Measurements from ENCODE around the gene MON2. TPM values are rescaled to one million over a fixed set of nuclear protein-coding genes. Genes with fewer than 3 reads are reported as not detected.

The MON2 gene, protein sequence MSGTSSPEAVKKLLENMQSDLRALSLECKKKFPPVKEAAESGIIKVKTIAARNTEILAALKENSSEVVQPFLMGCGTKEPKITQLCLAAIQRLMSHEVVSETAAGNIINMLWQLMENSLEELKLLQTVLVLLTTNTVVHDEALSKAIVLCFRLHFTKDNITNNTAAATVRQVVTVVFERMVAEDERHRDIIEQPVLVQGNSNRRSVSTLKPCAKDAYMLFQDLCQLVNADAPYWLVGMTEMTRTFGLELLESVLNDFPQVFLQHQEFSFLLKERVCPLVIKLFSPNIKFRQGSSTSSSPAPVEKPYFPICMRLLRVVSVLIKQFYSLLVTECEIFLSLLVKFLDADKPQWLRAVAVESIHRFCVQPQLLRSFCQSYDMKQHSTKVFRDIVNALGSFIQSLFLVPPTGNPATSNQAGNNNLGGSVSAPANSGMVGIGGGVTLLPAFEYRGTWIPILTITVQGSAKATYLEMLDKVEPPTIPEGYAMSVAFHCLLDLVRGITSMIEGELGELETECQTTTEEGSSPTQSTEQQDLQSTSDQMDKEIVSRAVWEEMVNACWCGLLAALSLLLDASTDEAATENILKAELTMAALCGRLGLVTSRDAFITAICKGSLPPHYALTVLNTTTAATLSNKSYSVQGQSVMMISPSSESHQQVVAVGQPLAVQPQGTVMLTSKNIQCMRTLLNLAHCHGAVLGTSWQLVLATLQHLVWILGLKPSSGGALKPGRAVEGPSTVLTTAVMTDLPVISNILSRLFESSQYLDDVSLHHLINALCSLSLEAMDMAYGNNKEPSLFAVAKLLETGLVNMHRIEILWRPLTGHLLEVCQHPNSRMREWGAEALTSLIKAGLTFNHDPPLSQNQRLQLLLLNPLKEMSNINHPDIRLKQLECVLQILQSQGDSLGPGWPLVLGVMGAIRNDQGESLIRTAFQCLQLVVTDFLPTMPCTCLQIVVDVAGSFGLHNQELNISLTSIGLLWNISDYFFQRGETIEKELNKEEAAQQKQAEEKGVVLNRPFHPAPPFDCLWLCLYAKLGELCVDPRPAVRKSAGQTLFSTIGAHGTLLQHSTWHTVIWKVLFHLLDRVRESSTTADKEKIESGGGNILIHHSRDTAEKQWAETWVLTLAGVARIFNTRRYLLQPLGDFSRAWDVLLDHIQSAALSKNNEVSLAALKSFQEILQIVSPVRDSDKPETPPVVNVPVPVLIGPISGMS (N-terminal part only)
- 63.6 and 85.2 TPM in 2 replicates for total RNA-seq

DNA sequence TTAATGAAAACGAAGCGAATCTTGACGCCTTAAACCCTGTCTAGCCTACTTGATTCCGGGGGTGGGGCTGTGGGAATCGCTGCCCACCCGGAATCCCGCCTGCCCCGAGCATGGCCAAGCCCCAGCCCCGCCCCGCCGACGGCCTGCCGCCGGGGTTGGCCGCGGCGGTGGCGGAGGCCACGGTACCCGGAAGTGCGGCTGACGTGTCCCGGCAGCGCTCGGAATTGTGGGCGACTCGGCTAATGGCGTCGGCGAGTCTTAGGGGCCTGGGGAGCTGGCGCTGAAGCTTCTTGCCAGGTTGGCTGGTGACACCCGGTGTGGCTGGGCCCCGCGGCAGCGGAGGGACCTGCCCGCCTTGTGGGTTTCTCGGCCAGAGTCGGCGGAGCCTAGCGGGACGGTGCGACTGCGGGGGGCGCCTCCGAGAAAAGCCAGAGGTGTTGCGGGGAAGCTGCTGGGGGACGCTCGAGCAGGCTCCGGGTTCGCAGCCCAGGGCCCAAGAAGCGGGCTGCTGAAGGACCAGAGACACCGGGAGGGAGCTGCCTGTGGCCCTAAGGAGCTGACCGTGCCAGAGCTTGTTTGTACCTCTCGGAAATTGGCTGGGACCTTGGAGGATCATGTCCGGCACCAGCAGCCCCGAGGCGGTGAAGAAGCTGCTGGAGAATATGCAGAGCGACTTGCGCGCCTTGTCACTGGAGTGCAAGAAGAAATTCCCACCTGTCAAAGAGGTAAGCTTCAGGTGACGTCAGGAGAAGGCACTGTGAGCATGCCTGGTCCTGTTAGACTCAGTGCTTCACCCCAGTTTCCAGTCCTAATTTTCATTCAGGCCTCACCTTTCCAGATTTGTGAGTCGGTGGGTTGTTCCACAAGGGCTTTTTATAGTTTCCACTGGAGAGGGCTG is at the start of gene MON2:
TSS of gene MON2 (plus strand) at position 233 of the 898 bp plus-strand sequence. CDS start at position 615, 382 bp downstream.

Small RNA genes lying within 50 kb of the gene (small RNA-seq; reads per million reads assigned to genes)
- gene MIRLET7I (1,407 reads per million, percentile 99 among the genes with 10 or more reads in this experiment), gene RNU6-399P (not detected)

Other genes with a start within 250 kb of the MON2 start
- gene USP15, start 206.4 kb upstream of the MON2 start, total RNA-seq, result 44.6 and 50.8 TPM in 2 replicates

Measured in hair follicle dermal papilla cell (primary cell).